Inferior parietal cortex (tissue), 1 donor: ENCODE results near the gene KIF25.

Experiments used
- DNase-seq: peaks from one replicate; pipeline ENCODE4 v3.0.0-alpha.2; 2016; ENCODE audit errors: extremely low spot score

The KIF25 gene

DNA sequence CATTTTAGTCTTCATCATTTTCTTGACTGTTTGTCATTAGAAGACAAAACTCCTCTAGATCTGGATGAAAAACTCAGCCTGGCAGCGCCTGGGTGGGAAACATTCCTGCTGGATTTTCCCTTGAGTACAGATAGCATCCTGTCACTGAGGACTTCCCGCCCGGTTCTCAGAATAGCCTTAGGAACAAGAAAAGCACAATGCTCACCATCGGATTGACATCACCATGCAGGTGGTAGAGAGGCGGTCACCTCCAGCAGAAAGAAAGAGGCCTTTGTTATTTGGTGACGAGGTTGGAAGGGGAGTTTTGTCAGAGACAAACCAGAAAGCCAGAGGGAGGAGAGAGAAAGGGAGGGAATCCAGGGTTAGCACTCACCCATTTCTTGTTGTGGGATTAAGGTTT is 39.8 kb downstream of the KIF25 start:
- DNase-seq, result no peak

DNA sequence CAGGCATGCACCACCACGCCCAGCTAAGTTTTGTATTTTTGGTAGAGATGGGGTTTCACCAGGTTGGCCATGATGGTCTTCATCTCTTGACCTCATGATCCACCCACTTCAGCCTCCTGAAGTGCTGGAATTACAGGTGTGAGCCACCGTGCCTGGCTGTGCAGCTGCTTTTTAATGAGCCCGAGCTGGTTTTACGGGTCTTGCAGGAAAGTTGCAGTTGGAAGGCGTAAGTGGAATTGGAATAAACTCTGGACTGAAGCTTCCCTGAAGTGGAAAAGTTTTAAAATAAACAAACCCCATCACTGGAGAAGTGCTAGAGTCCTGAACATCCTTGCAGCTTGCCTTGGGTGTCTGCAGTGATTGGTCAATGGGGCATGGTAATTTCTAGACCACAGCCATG is 40.4 kb downstream of the KIF25 start:
- no peak for DNase-seq

GRCh38 chr6:168038576-168039140 is 41.2 kb downstream of the KIF25 start:
- no peak for DNase-seq

- no peak for DNase-seq
Measured at GRCh38 chr6:168039301-168039700, 41.8 kb downstream of the KIF25 start.

- DNase-seq, result no peak
Measured at GRCh38 chr6:168039849-168040248, 42.4 kb downstream of the KIF25 start.

DNA sequence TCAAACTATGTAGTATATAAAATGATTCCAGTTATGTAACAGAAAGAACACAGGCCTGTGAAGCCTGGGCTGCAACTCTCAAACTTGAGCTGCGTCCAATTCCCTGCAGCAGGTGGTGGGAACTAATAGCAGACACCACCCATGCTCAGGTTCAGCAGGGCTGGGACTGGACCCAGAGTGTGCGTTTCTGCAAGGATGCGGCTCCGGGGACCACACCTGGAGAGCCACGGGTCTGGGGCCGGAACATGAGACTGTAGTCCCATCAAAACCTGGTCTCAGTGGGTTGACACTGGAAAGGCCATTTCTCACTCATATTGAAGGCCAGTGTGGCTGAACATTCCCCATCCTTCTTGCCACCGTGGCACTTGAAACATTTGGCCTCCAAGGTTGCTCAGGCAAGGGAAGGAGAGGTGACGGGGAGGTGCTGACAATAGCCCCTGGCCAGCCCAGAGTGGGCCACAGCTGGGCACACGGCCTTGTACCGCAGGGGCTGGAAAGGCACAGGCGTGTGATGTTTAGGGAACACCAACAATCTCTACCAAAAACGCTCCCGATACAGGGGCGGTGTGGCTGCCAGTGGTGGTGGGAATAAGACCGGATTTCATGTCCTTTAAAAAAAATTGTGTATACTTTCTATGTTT is 43.5 kb downstream of the KIF25 start:
- DNase-seq, result no peak

DNA sequence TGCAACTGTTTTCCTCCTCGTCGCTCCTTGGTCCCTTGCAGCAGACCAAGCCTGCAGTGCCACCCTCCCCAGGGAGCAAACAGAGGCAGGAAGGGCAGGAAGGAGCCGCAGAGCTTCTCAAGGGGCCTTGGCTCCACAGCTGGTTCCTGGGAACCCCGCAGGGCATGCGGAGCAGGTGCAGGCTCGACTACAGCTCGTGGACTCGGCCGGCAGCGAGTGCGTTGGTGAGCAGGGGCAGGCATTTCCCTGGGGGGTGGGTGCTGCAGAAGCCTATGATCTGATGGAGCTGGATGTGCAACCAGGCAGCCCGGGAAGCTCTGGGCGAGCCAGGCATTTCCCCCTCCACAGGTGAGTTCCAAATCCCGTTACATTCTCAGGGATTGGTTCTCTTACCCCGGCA is 44.5 kb downstream of the KIF25 start:
- DNase-seq, result no peak

DNA sequence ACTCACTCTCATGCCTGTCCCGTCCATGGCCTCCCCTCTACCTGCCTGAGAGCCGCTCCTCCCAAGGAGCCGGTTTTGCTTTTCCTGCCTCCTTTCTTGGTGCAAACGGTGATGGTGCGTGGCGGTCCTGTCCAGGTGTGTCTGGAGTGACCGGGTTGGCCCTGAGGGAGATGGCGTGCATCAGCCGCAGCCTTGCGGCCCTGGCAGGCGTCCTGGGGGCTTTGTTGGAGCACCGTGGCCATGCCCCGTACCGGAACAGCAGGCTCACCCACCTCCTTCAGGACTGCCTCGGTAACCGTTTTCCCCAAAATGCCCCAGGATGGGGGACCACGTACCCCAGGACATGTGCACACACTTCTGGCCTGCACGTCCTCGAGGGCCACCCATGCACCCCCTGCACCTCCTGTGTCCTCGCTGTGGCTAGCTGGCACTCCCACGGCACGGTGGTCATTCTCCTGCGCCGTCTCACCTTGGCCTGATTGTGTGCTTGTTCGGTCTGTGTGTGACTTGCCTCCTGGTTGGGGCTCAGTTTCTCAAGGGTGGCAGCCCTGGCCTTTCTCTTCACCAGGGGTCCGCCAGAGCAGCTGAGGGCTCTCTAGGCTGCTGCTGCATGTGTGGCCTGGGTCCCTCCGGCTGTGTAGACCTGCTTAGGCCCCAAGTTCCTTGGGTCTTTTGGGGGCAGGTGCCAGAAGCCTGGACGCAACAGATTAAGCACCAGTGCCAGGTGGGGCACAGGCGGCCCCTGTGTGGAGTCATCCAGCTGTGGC is 45.1 kb downstream of the KIF25 start:
- DNase-seq, result no peak

- no peak for DNase-seq
Measured at GRCh38 chr6:168043193-168043847, 45.8 kb downstream of the KIF25 start.

- DNase-seq, result no peak
Measured at GRCh38 chr6:168043848-168044415, 46.5 kb downstream of the KIF25 start.

- DNase-seq, result no peak
Measured at GRCh38 chr6:168044521-168045130, 47.2 kb downstream of the KIF25 start.

DNA sequence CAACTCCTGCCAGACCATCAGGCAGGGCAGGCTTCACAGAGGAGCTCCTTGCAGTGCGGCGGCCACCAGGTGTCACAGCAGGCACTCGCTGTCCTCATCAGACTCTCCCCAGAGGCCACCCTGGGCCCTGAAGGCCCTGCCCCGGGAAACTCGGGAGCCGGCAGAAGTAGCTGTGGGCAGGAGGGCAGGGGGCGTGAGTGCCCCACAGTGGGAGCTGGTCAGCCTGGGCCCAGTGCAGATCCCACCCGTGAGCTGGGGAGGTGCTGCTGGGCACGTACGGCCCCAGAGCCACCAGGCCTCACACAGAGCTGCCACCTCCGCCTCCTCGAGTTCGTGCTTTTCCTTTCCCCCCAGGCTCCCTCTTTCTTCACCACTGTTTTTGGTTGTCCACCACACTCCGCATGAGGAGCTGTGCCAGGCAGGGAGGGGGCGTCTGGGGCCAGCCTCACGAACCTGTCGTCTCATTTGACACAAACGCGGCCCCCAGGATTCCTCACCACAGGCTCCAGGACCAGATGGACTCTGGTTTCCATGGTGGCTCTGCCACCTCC is 47.7 kb downstream of the KIF25 start:
- DNase-seq, result no peak

DNA sequence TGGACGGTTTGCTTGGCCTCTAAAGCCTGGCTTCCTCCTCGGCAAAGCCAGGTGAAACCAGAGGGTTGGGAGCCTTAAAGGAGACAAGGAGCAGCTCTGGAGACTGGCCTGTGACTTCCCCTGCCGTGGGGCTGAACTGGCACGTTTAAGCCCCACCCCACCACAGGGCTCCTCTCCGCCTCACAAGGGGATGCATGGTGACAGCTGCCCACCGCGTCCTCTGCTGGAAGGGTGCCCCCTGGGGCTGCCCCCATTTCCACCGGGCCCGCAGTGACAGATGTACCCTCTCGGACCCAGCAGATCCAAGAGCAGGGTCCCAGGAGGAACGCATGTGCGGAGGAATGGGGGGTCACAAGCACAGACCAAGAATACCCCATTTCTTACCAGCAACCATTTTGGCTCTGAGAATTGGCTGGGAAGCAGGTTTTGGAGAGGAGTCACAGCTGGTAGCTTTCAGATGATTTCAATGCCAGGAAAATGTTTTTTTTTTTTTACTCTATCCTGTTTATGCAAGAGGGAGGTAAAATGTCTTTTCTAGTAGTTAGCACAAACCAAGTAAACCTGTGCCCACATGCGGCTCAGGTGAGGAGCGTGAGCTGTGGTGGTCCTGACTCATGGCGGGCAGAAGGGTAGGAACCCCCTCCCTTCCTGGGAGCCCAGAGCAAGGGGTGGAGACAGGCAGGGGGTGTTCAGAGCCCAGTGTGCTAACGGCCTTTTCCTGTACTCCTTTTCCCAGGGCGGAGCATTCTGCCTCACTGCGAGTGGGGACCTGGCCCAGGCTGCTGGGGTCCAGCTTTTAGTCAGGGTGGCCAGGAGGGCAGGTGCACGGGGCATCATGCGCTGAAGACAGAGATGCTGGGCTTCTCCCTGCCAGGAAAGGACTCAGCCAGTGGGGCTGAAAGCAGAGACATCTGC is 48.5 kb downstream of the KIF25 start:
- no peak for DNase-seq

GRCh38 chr6:168046696-168047095 is 49.2 kb downstream of the KIF25 start:
- DNase-seq, result no peak

GRCh38 chr6:168047841-168048723 is 50.6 kb downstream of the KIF25 start:
- peak; percentile 73 for DNase-seq

GRCh38 chr6:168048724-168049025 is 51.2 kb downstream of the KIF25 start:
- DNase-seq, result no peak

DNA sequence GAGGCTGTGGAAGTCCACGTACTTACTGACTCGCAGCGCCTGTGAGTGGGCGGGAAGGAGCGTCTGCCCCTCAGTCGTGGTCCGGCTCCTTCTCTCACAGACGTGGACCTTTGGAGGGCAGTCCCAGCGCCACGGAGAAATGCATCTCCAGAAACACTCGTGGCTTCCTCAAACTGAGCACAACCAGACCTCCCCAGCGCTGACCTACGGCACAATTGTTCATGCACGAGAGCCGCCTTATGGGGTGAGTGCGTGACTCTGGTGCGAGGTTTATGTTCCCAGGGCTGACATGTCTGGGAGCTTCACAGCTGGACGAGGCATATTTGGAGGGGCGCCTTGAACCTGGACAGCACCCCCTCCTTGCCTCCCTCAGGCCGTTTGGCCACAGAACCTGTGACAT is 51.8 kb downstream of the KIF25 start:
- no peak for DNase-seq

GRCh38 chr6:168049706-168050224 is 52.3 kb downstream of the KIF25 start:
- no peak for DNase-seq

GRCh38 chr6:168050225-168050880 is 52.9 kb downstream of the KIF25 start:
- DNase-seq, result no peak
